Transverse colon (tissue), 4 donors: ENCODE results near the gene C2. TPM values are rescaled to one million over a fixed set of nuclear protein-coding genes. Genes with fewer than 3 reads are reported as not detected.
A peak's percentile ranks its signal among the peaks of the same experiment; 100 is the strongest.
"Not testable (repeated sequence)": the region's sequence is repeated elsewhere in the genome, so short reads cannot be mapped to it uniquely, and the experiment has no call there.

ENCODE experiments used
- DNase-seq: peaks from one replicate; pipeline ENCODE4 v3.0.0-alpha.2; 2019
- H3K27ac ChIP-seq, 4 donors: fragments of 200-600 bp; sonication (generic); 2 replicates each; pipeline ENCODE4 v1.5.1; 2016 to 2018; ENCODE audit warnings: inconsistent platforms in 4 of 4
- H3K27me3 ChIP-seq: fragments of 200-600 bp; sonication (generic); 2 replicates; pipeline ENCODE4 v1.5.1; 2017; ENCODE audit warnings: inconsistent platforms
- H3K36me3 ChIP-seq, 4 donors: fragments of 200-600 bp; sonication (generic); 2 replicates each; pipeline ENCODE4 v1.5.1; 2017 to 2019; ENCODE audit warnings: inconsistent platforms in 4 of 4
- H3K4me1 ChIP-seq, 4 donors: fragments of 200-600 bp; sonication (generic); 2 replicates each; pipeline ENCODE4 v1.5.1; 2017 to 2020; ENCODE audit warnings: inconsistent platforms in 4 of 4
- H3K4me3 ChIP-seq, 4 donors: fragments of 200-600 bp; sonication (generic); 1 replicate in 1 of 4; 2 replicates in 3 of 4; pipeline versions ENCODE4 v1.5.1 to v1.6.1; 2017 to 2019; ENCODE audit warnings: inconsistent platforms in 4 of 4
- H3K9me3 ChIP-seq, 2 donors: fragments of 200-600 bp; sonication (generic); 2 replicates each; pipeline ENCODE4 v1.5.1; 2017 to 2019; ENCODE audit warnings: inconsistent platforms in 2 of 2
- EP300 ChIP-seq: sonication (generic); formaldehyde crosslinking; IDR thresholded peaks from one replicate; pipeline ENCODE4 v1.6.1; 2017; ENCODE audit warnings: antibody characterized with exemption, low read depth
- POLR2A ChIP-seq: fragments of 450-650 bp; IDR thresholded peaks from one replicate; pipeline ENCODE4 v1.6.1; 2016; ENCODE audit warnings: antibody characterized with exemption, mild to moderate bottlenecking, moderate library complexity
- POLR2AphosphoS5 ChIP-seq, 3 donors: sonication (generic); formaldehyde crosslinking; IDR thresholded peaks; one replicate each; pipeline ENCODE4 v1.6.1; 2016; ENCODE audit warnings: antibody characterized with exemption in 3 of 3
- WGBS, 2 donors: methylation state at CpG; one replicate each; pipeline ENCODE4 v1.1.5; 2018; ENCODE audit warnings: low coverage in 1 of 2; 5-methylcytosine and 5-hydroxymethylcytosine counted together
- in situ Hi-C, 4 donors: fragments of 200-750 bp; cut with MboI; loops; one replicate each; pipeline versions ENCODE4 v1.15.0 to v1.15.1; 2017; ENCODE audit warnings: low sequenced_read_pairs in 3 of 4, low pct_ligation_motif_present in 1 of 4, low pct_unique_long_range_greater_than_20kb in 1 of 4
- intact Hi-C: fragments of 100-400 bp; cut with DNase I; formaldehyde crosslinking; loops from one replicate; pipeline ENCODE4 v1.15.1; 2023; ENCODE audit warnings: low total_unique reads
- total RNA-seq, 4 donors: library from RNA; depleted of rRNA; stranded (reverse); fragments of >200 nt; gene quantifications; one replicate each; pipeline ENCODE4 v1.1.0, GENCODE V29; 2016
- TF ChIP-seq, protein P1 (sequence below), 5 experiments: fragments of 200-600 bp in 3 of 5; fragments of 450-650 bp in 2 of 5; sonication (generic) in 3 of 5; IDR thresholded peaks; 1 replicate in 2 of 5; 2 replicates in 3 of 5; pipeline ENCODE4 v1.5.1; 2016 to 2017; ENCODE audit warnings: antibody characterized with exemption in 5 of 5, inconsistent platforms in 3 of 5, mild to moderate bottlenecking in 2 of 5, moderate library complexity in 1 of 5

Gene C2
- total RNA-seq, 4 donors from 2014 or later = 4.6 to 9.4 (median 7.5) TPM

DNA sequence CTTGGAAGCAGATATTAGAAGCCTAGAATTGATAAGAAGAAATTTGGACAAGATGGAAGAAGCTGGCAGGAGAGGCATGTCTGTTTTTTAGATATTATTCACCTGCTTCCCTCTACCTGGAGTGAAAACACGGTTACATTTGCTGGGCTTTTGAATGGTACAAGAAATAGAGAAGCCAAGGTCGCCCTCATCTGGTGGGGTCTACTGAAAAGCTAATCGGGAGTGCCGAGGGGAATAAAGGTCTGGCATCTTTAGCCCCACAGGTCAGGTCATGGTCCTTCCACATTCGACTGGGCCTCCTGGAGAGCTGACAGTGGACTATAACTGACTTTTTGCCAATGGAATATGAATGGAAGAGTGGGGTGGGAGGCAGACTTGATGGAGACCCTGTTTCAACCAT is 4.6 kb upstream of the C2 start:
- WGBS, 2 donors = 19 to 20% methylated on average over 1 to 5 of the region's 5 CpGs
- DNase-seq = no peak
- no peak overlapping the region for H3K4me3 ChIP-seq
- H3K36me3 ChIP-seq = no peaks in the 10 kb centered on the region
- intact Hi-C loops (no loop called here), in situ Hi-C loops (no loop called here)
- H3K27ac ChIP-seq = no peak overlapping the region
- no peaks in the 10 kb centered on the region for H3K27me3 ChIP-seq
- TF ChIP-seq EP300 = no peak
- TF ChIP-seq POLR2A = no peak
- no peak for TF ChIP-seq POLR2AphosphoS5 (IDR thresholded peaks at IDR 0.05)
- TF ChIP-seq, protein P1, sequence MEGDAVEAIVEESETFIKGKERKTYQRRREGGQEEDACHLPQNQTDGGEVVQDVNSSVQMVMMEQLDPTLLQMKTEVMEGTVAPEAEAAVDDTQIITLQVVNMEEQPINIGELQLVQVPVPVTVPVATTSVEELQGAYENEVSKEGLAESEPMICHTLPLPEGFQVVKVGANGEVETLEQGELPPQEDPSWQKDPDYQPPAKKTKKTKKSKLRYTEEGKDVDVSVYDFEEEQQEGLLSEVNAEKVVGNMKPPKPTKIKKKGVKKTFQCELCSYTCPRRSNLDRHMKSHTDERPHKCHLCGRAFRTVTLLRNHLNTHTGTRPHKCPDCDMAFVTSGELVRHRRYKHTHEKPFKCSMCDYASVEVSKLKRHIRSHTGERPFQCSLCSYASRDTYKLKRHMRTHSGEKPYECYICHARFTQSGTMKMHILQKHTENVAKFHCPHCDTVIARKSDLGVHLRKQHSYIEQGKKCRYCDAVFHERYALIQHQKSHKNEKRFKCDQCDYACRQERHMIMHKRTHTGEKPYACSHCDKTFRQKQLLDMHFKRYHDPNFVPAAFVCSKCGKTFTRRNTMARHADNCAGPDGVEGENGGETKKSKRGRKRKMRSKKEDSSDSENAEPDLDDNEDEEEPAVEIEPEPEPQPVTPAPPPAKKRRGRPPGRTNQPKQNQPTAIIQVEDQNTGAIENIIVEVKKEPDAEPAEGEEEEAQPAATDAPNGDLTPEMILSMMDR (IDR thresholded peaks at IDR 0.05) = no peak
- H3K4me1 ChIP-seq = no peaks in the 10 kb centered on the region
- no peaks in the 10 kb centered on the region for H3K9me3 ChIP-seq

DNA sequence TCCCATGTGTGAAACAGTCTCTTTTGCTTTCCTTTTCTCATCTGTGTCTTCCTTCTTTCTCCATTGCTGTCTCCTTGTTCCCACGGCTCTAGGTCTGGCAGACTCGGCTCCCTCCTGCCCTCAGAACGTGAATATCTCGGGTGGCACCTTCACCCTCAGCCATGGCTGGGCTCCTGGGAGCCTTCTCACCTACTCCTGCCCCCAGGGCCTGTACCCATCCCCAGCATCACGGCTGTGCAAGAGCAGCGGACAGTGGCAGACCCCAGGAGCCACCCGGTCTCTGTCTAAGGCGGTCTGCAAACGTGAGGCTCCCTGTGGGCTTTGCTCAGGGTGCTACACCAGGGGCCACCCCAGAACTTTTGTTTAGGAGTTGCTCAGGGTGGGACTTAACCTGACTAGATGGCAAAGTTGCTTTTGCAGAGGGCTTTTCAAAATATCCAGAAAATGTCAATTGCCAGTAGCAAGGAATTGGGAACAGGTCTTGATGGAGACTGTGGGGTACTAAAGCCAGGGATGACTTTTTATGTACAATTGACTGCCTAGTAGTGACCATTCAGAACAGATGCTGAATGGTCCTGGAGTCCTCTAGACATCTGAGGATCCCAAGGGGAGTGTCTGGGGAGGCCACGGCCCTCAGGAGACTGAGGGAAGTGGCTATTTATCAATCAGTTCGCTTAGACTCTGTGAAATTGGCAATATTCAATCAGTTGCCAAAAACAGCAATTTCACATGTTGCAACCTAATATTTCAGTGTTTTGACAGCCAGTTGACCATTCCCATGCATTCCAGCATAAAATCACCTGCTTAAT is 550 bp downstream of the C2 start:
- in situ Hi-C loops (no loop called here), intact Hi-C loops (no loop called here)
- Histone ChIP-seq H3K27me3 (no peaks in the 10 kb centered on the region), H3K4me1 (no peaks in the 10 kb centered on the region), H3K4me3 (peak overlapping the region in 1 of 4 donors; percentile 35), H3K9me3 (no peaks in the 10 kb centered on the region), H3K27ac (peak overlapping the region in 2 of 4 donors; percentile 24 to 60), H3K36me3 (no peaks in the 10 kb centered on the region)
- TF ChIP-seq POLR2AphosphoS5 (IDR thresholded peaks at IDR 0.05) = no peak
- TF ChIP-seq, protein P1 (IDR thresholded peaks at IDR 0.05) = no peak
- no peak for TF ChIP-seq POLR2A
- no peak for TF ChIP-seq EP300
- no peak for DNase-seq
- 50 to 60% methylated on average over 1 to 11 of the region's 11 CpGs for WGBS, 2 donors

DNA sequence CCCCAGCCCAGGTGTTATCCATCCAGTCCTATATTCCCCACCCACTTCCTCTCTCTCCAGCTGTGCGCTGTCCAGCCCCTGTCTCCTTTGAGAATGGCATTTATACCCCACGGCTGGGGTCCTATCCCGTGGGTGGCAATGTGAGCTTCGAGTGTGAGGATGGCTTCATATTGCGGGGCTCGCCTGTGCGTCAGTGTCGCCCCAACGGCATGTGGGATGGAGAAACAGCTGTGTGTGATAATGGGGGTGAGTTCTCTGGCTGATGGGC is 1.1 kb downstream of the C2 start:
- 78 to 89% methylated on average over 3 to 9 of the region's 9 CpGs for WGBS, 2 donors
- Histone ChIP-seq H3K27me3 (no peaks in the 10 kb centered on the region), H3K36me3 (no peaks in the 10 kb centered on the region), H3K27ac (no peak overlapping the region), H3K4me1 (no peaks in the 10 kb centered on the region), H3K4me3 (no peak overlapping the region), H3K9me3 (no peaks in the 10 kb centered on the region)
- no peak for DNase-seq
- no peak for TF ChIP-seq EP300
- no peak for TF ChIP-seq POLR2AphosphoS5 (IDR thresholded peaks at IDR 0.05)
- in situ Hi-C loops = no loop called here
- intact Hi-C loops = no loop called here

DNA sequence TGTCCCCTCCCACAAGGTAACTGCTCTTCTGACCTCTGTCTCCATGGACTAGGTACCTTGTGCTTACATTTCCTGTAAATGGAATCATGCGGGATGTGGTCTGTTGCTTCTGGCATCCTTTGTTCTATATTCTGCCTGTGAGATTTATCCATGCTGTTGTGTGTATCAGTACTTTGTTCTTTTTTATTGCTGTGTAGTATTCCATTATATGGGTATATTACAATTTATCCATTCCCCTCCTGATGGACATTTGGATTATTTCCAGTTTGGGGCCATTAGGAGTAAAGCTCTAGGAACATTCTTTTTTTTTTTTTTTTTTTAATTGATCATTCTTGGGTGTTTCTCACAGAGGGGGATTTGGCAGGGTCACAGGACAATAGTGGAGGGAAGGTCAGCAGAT is 3.4 kb downstream of the C2 start:
- H3K27ac ChIP-seq = no peak overlapping the region
- H3K4me3 ChIP-seq = no peak overlapping the region
- DNase-seq = no peak
- no peaks in the 10 kb centered on the region for H3K4me1 ChIP-seq
- no peaks in the 10 kb centered on the region for H3K27me3 ChIP-seq
- 89 to 100% methylated on average over 1 of the region's 1 CpG for WGBS, 2 donors
- H3K36me3 ChIP-seq = no peaks in the 10 kb centered on the region
- in situ Hi-C loops = no loop called here
- TF ChIP-seq, protein P1 (IDR thresholded peaks at IDR 0.05) = no peak
- TF ChIP-seq POLR2AphosphoS5 (IDR thresholded peaks at IDR 0.05) (no peak), POLR2A (no peak), EP300 (no peak)
- H3K9me3 ChIP-seq = no peaks in the 10 kb centered on the region
- intact Hi-C loops = no loop called here

DNA sequence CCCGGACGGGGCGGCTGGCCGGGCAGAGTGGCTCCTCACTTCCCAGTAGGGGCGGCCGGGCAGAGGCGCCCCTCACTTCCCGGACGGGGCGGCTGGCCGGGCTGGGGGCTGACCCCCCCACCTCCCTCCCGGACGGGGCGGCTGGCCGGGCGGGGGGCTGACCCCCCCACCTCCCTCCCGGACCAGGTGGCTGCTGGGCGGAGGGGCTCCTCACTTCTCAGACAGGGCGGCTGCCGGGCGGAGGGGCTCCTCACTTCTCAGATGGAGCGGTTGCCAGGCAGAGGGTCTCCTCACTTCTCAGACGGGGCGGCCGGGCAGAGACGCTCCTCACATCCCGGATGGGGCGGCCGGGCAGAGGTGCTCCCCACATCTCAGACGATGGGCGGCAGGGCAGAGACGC is 4.6 kb downstream of the C2 start:
- H3K27me3 ChIP-seq, H3K36me3 ChIP-seq, in situ Hi-C loops, intact Hi-C loops, H3K9me3 ChIP-seq, H3K27ac ChIP-seq, H3K4me1 ChIP-seq, DNase-seq, H3K4me3 ChIP-seq: not testable (repeated sequence)
- WGBS, 2 donors = 97% methylated on average over 17 of the region's 32 CpGs; no CpG with 5 or more reads in 1 of the 2 donors
